ENCODE results near the gene RGSL1.

GRCh38 chr1:182527680-182528079, 77.7 kb downstream of the RGSL1 start:
- no peak for TF ChIP-seq POLR2A (IDR thresholded peaks at IDR 0.05; ENCODE audit: low read depth, low read length)
- no peak for TF ChIP-seq POLR2AphosphoS5 (IDR thresholded peaks at IDR 0.05; ENCODE audit: low read depth, low read length)
- TF ChIP-seq TAF1 (IDR thresholded peaks at IDR 0.05; ENCODE audit: low read depth, low read length) = no peak
